Ovary (tissue), 3 donors: ENCODE results near the gene AGPAT2.

Experiments
- CTCF ChIP-seq, 3 donors: fragments of 450-650 bp in 2 of 3; fragments of 200-600 bp in 1 of 3; IDR thresholded peaks; one replicate each; pipeline versions ENCODE4 v1.5.1 to v1.8.0; 2016 to 2022; ENCODE audit warnings: antibody characterized with exemption in 3 of 3, mild to moderate bottlenecking in 1 of 3
- EP300 ChIP-seq: sonication (generic); formaldehyde crosslinking; IDR thresholded peaks from one replicate; pipeline ENCODE4 v1.6.1; 2017; ENCODE audit warnings: antibody characterized with exemption
- POLR2A ChIP-seq: fragments of 450-650 bp; IDR thresholded peaks from one replicate; pipeline ENCODE4 v1.6.1; 2017; ENCODE audit warnings: antibody characterized with exemption, mild to moderate bottlenecking, moderate library complexity
- donor health status: DM: no; HTN: no; CAD: no.

- no peak for TF ChIP-seq CTCF (IDR thresholded peaks at IDR 0.05)
- TF ChIP-seq POLR2A, result no peak
- no peak for TF ChIP-seq EP300
These were observed 22.3 kb upstream of the AGPAT2 start for GRCh38 chr9:136709454-136710109.
